H1 (cell line): ENCODE measurements around the gene CEP76.

Source experiments
- MAFK ChIP-seq: IDR thresholded peaks from 2 replicates; pipeline ENCODE4 v1.6.1; 2012; ENCODE audit warnings: low read depth, mild to moderate bottlenecking, improper control_type of control experiment, low read length
- POLR2AphosphoS5 ChIP-seq: IDR thresholded peaks from 2 replicates; pipeline ENCODE4 v1.6.1; 2011; ENCODE audit warnings: low read depth, low read length
- TBP ChIP-seq: IDR thresholded peaks from 2 replicates; pipeline ENCODE4 v1.6.1; 2011; ENCODE audit warnings: low read depth, low read length, improper control_type of control experiment

- TF ChIP-seq MAFK (no peak), POLR2AphosphoS5 (no peak), TBP (no peak)
Measured at GRCh38 chr18:12638644-12639124, 63.8 kb downstream of the CEP76 start.
